ENCODE data around the gene TIPARP.

DNA sequence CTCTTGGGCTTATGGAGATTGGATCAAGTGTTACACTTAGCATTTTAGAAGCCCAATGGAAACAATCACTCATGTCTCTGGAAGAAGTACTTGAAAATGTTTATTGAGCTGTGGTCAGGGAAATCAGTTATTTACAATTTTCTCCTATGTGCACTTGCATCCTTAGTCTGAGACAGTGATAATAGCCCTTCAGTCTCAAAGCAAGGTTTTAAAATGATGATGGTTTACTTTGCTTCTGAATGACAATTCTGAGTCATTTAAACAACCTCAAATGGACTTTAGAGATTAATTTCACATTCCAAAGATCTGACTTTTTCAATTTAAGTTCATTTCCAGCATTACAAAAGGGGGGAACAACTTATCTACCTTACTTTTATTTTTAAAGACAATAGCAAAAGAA lies 20.1 kb downstream of the TIPARP start:
- TF ChIP-seq, protein P1, sequence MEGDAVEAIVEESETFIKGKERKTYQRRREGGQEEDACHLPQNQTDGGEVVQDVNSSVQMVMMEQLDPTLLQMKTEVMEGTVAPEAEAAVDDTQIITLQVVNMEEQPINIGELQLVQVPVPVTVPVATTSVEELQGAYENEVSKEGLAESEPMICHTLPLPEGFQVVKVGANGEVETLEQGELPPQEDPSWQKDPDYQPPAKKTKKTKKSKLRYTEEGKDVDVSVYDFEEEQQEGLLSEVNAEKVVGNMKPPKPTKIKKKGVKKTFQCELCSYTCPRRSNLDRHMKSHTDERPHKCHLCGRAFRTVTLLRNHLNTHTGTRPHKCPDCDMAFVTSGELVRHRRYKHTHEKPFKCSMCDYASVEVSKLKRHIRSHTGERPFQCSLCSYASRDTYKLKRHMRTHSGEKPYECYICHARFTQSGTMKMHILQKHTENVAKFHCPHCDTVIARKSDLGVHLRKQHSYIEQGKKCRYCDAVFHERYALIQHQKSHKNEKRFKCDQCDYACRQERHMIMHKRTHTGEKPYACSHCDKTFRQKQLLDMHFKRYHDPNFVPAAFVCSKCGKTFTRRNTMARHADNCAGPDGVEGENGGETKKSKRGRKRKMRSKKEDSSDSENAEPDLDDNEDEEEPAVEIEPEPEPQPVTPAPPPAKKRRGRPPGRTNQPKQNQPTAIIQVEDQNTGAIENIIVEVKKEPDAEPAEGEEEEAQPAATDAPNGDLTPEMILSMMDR (IDR thresholded peaks at IDR 0.05) = no peak
- TF ChIP-seq POLR2AphosphoS5 (IDR thresholded peaks at IDR 0.05) = no peak

Data from esophagus muscularis mucosa (tissue), 3 donors.